Adipocyte (in vitro differentiated cells): ENCODE measurements around the gene SMPD2.

Experiments used
- DNase-seq: peaks from one replicate; pipeline ENCODE4 v3.0.0-alpha.2; 2015; ENCODE audit warnings: low read depth
- H3K27me3 ChIP-seq: replicated peaks from 2 replicates; pipeline ENCODE4 v1.7.0; 2013; ENCODE audit warnings: mild to moderate bottlenecking, low read length, moderate library complexity; ENCODE audit not compliant: control insufficient read depth, insufficient read depth
- H3K36me3 ChIP-seq: 2 replicates; pipeline ENCODE4 v1.7.0; 2013; ENCODE audit warnings: low read length, mild to moderate bottlenecking, moderate library complexity; ENCODE audit not compliant: control insufficient read depth, insufficient read depth, severe bottlenecking
- H3K4me1 ChIP-seq: 2 replicates; pipeline ENCODE4 v1.7.0; 2013; ENCODE audit warnings: mild to moderate bottlenecking, low read length, moderate library complexity; ENCODE audit not compliant: control insufficient read depth, insufficient read depth
- H3K4me3 ChIP-seq: 2 replicates; pipeline ENCODE4 v1.7.0; 2013; ENCODE audit warnings: mild to moderate bottlenecking, low read length, moderate library complexity
- H3K9ac ChIP-seq: 2 replicates; pipeline ENCODE4 v1.7.0; 2013; ENCODE audit warnings: mild to moderate bottlenecking, low read length, moderate library complexity
- H3K9me3 ChIP-seq: 2 replicates; pipeline ENCODE4 v1.7.0; 2013; ENCODE audit warnings: mild to moderate bottlenecking, low read length, moderate library complexity; ENCODE audit not compliant: control insufficient read depth

The SMPD2 gene

DNA sequence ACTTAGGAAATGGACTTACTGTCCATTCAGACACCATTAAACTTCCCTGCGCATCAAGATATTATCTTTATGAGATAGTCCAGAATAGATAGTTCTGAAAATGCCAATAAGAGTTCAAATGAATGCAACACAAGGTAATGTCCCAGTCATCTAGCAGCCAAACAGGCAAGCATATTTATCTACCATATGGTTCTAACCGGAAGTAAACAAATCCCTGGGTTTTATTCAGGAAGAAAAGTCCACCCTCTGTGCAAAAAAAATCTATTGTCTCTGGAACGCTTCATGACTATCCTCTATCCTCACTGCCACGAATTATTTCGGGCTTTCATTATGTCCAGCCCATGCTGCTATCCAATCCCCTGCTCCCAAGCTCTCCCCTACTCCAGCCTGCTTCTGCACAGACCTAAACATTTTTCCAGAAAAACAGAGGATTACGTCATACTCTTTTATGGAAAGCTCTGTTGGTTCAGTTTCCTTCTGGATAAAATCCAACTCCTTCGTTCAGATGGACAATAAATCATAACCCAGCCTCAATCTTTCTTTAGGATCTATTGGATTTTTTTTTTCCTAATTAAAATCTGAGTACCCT is 11.5 kb upstream of the SMPD2 start:
- Histone ChIP-seq H3K9ac (no peak overlapping the region), H3K4me1 (peaks cover 24% of the 10 kb centered on the region), H3K9me3 (no peaks in the 10 kb centered on the region), H3K27me3 (no peaks in the 10 kb centered on the region), H3K4me3 (peak overlapping the region; percentile 1), H3K36me3 (no peaks in the 10 kb centered on the region)
- peak; percentile 66 for DNase-seq

DNA sequence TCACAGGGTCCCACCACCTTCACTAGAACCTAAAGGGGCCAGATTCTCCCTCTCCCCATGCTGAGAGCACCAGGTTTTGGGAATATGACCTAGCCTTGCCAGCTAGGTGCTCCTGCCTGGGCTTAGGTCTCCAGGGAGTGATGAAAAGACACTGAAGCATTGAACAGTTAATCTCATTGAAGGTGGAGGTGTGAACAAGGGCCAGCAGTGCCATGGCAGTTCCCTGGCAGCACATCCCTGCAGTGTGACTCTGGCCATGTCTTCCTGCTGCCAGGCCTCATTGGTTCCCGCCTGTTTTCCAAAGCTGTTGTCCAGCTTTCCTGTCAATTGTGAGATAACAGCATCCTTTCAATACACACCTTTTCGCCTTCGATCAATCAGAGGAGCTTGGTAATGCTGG is 11.0 kb upstream of the SMPD2 start:
- peaks cover 24% of the 10 kb centered on the region for H3K4me1 ChIP-seq
- H3K9me3 ChIP-seq, result no peaks in the 10 kb centered on the region
- H3K27me3 ChIP-seq, result no peaks in the 10 kb centered on the region
- H3K4me3 ChIP-seq, result no peak overlapping the region
- no peaks in the 10 kb centered on the region for H3K36me3 ChIP-seq
- no peak for DNase-seq
- no peak overlapping the region for H3K9ac ChIP-seq

DNA sequence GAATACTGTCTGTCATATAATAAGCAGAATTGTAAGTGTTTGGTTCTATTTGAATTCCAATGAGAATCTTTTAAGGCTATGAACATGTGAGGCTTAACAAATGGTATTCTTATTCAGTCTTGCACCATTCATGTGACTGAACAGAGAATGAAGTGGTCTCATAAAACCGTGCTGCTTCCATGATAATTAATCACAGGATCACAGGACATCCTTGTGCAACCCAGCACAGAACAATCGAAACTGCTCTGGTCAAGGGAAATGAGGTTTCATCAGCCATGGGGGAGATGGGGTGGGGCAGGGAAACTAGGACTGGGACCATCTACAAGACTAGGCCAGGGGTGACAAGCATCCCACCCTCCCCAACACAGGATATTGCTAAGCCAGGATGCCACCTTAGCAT is 6.1 kb upstream of the SMPD2 start:
- Histone ChIP-seq H3K4me3 (no peak overlapping the region), H3K36me3 (no peaks in the 10 kb centered on the region), H3K27me3 (no peaks in the 10 kb centered on the region), H3K4me1 (peaks cover 21% of the 10 kb centered on the region), H3K9ac (no peak overlapping the region), H3K9me3 (no peaks in the 10 kb centered on the region)
- DNase-seq, result no peak

DNA sequence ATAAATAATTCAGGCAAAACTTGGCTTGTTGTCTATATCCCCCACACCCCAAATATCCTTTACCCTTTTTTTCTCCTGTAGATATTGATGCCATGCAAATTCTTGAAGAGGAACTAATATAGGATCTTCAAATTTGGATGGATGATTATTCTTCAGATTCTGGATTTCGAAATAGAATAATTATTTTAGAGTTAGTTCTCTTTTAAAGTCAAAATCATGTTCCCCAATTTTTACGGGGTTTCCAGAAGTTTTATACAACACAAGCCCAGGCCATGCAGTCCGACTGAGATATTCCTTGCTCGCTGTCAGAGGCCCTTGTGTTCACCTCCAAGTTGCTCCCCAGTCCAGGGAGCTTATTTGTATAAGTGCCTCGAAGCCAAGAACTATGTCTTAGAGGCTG is 4.5 kb upstream of the SMPD2 start:
- Histone ChIP-seq H3K27me3 (no peaks in the 10 kb centered on the region), H3K9me3 (no peaks in the 10 kb centered on the region), H3K4me3 (no peak overlapping the region), H3K9ac (no peak overlapping the region), H3K4me1 (peaks cover 25% of the 10 kb centered on the region), H3K36me3 (no peaks in the 10 kb centered on the region)
- DNase-seq, result no peak

DNA sequence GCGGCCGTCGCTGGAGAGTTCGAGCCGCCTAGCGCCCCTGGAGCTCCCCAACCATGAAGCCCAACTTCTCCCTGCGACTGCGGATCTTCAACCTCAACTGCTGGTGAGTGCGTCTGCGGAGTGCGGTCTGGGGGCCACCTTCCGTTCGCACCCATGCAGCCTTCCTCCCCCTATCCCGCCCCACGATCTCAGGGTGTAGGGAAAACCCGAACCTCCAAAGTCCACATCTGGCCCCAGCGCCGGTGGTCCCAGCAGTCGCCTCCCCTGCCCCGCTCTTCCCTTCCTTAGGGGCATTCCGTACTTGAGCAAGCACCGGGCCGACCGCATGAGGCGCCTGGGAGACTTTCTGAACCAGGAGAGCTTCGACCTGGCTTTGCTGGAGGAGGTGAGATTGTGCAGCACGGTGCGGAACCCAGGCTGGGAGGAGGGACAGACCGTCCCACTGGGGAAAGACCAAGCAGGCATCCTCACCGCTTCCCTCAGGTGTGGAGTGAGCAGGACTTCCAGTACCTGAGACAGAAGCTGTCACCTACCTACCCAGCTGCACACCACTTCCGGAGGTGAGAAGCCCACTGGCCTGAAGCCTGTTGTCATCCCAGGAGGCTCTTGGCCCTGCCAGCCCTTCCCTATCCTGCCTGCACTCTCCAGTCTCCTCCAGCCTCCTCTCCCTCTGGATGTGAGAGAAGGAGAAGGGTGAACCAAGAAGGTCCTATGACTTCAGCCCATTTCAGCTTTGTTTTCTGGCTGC is 719 bp downstream of the SMPD2 start:
- Histone ChIP-seq H3K9me3 (no peaks in the 10 kb centered on the region), H3K4me3 (peak overlapping the region; percentile 94), H3K4me1 (peaks cover 19% of the 10 kb centered on the region), H3K36me3 (peaks cover 33% of the 10 kb centered on the region), H3K9ac (peak overlapping the region; percentile 94), H3K27me3 (no peaks in the 10 kb centered on the region)
- DNase-seq, result peak; percentile 73

DNA sequence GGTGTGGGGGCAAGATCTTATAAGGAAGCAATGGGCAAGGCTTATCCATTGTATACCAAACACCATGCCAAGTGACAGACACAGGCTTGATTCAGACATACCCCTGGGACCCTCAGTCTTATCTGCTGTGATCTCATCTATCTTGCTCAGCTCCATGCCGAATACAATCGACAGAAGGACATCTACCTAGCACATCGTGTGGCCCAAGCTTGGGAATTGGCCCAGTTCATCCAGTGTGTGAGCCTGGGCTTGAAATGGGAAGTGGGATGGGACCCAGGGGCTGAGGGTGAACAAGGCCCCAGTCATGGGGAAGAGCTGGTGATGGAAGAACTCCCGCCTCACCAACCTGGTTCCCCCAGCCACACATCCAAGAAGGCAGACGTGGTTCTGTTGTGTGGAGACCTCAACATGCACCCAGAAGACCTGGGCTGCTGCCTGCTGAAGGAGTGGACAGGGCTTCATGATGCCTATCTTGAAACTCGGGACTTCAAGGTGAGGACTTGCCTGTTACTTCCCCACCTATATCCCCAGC is 1.9 kb downstream of the SMPD2 start:
- Histone ChIP-seq H3K36me3 (peaks cover 39% of the 10 kb centered on the region), H3K4me3 (no peak overlapping the region), H3K27me3 (no peaks in the 10 kb centered on the region), H3K9ac (no peak overlapping the region), H3K4me1 (peaks cover 19% of the 10 kb centered on the region), H3K9me3 (no peaks in the 10 kb centered on the region)
- DNase-seq, result no peak

DNA sequence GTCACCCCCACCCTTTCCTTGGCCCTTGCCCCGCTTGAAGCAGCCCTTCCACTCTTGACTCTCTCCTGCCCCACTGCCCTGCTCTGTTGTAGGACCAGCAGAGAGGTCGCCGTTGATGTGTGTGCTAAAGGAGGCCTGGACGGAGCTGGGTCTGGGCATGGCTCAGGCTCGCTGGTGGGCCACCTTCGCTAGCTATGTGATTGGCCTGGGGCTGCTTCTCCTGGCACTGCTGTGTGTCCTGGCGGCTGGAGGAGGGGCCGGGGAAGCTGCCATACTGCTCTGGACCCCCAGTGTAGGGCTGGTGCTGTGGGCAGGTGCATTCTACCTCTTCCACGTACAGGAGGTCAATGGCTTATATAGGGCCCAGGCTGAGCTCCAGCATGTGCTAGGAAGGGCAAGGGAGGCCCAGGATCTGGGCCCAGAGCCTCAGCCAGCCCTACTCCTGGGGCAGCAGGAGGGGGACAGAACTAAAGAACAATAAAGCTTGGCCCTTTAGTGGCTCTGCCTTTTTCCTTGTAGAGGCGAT is 3.0 kb downstream of the SMPD2 start:
- no peak for DNase-seq
- H3K36me3 ChIP-seq, result peaks cover 39% of the 10 kb centered on the region
- H3K4me3 ChIP-seq, result no peak overlapping the region
- H3K9ac ChIP-seq, result no peak overlapping the region
- peaks cover 19% of the 10 kb centered on the region for H3K4me1 ChIP-seq
- no peaks in the 10 kb centered on the region for H3K27me3 ChIP-seq
- H3K9me3 ChIP-seq, result no peaks in the 10 kb centered on the region

DNA sequence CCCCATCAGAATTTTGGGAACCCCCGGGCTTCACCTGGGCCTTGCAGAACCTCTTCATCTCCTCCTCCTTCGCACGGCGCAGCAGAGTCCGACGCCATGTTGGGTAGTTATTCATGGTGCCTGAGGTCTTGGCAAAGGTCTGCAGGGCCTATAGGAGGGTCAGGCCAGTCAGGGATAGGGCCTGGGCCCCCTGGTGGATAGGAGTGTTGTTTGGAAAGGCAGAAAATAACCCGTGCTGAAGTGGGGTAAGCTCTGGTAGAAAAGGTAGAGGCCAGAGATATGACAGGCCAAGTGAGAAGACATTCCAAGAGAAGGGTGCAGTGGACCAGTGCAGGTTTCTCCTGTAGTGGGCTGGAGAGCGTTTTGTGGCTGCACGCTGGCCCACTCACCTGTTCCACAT is 4.9 kb downstream of the SMPD2 start:
- DNase-seq, result no peak
- peaks cover 39% of the 10 kb centered on the region for H3K36me3 ChIP-seq

DNA sequence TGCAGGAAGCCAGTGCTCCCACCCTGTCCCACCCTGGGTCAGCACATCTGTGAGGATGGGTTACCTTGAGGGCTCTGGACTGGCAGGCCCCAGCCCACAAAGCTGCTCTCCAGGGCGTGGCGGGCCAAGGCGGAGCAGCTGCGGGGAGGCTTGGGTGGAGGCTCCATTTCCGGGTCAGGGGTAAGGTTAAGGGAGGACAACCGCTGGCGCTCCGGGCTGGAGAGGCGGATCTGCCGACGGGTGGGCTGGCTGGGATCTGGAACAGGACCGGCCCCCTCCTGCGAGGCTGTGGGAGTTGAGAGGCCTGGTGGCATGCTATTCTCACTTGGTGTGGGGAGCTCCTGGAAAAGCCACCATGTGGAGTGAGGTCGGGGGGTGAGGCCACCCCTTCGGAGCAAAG is 5.5 kb downstream of the SMPD2 start:
- DNase-seq, result no peak
- Histone ChIP-seq H3K9ac (no peak overlapping the region), H3K4me1 (peaks cover 7% of the 10 kb centered on the region), H3K9me3 (no peaks in the 10 kb centered on the region), H3K27me3 (no peaks in the 10 kb centered on the region), H3K4me3 (no peak overlapping the region), H3K36me3 (peaks cover 39% of the 10 kb centered on the region)

More for the DNA sequence above, 4.9 kb downstream of the SMPD2 start:
- Histone ChIP-seq H3K4me3 (no peak overlapping the region), H3K9me3 (no peaks in the 10 kb centered on the region), H3K27me3 (no peaks in the 10 kb centered on the region), H3K9ac (no peak overlapping the region), H3K4me1 (peaks cover 7% of the 10 kb centered on the region)

DNA sequence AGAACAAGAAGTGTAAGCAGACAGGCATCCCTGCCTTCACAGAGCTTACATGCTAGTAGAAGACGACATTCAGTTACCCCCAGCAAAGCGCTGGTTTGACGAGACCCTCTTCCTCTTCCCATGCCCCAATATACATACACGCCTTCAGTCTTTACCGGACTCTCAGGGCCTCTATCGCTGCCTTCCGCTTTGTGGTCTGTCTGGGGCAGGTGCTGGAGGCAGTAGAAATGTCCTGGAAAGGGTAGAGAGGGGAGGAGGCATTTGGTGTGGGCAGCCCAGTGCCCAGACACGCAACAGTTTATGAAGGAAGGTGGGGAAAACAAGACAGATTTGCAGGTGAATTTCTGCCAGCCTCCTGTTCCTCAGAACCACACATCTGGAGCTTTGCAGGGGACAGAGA is 6.0 kb downstream of the SMPD2 start:
- Histone ChIP-seq H3K9me3 (no peaks in the 10 kb centered on the region), H3K9ac (no peak overlapping the region), H3K4me3 (no peak overlapping the region), H3K27me3 (no peaks in the 10 kb centered on the region), H3K36me3 (peaks cover 41% of the 10 kb centered on the region), H3K4me1 (peaks cover 2% of the 10 kb centered on the region)
- no peak for DNase-seq

DNA sequence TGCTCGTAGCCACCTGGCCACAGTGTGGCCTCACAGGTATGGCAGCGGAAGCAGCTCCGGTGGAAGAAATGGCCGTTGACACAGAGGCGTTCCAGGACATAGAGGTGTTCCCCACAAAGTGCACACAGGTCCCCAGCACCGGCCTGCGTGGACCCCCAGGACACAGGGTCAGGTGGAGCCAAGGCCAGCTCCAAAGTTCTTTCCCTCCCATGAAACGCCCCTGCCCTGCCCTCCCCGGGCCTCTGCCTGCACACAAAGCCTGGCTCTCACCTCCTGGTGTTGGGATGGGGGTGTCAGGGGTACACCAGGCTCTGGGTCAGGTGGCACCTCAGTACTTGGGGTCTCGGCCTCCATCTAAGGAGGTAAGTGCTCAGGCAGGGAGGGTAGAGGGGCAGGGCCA is 6.6 kb downstream of the SMPD2 start:
- no peak overlapping the region for H3K4me3 ChIP-seq
- no peak for DNase-seq

More for the DNA sequence above, 6.6 kb downstream of the SMPD2 start:
- H3K9me3 ChIP-seq, result no peaks in the 10 kb centered on the region
- no peaks in the 10 kb centered on the region for H3K27me3 ChIP-seq
- peaks cover 46% of the 10 kb centered on the region for H3K36me3 ChIP-seq
- no peaks in the 10 kb centered on the region for H3K4me1 ChIP-seq
- no peak overlapping the region for H3K9ac ChIP-seq
